Right lung (tissue), 5 donors: ENCODE data around the gene FMNL1. TPM values are rescaled to one million over a fixed set of nuclear protein-coding genes. Genes with fewer than 3 reads are reported as not detected.
A peak's percentile ranks its signal among the peaks of the same experiment; 100 is the strongest.

Experiments
- DNase-seq, 2 donors: peaks; one replicate each; pipeline ENCODE4 v3.0.0-alpha.2; 2013
- polyA plus RNA-seq, 5 donors: library from polyadenylated mRNA; unstranded; fragments of 120-200 nt; gene quantifications; one replicate each; pipeline versions ENCODE4 v1.2.1 to v1.2.3, GENCODE V29; 2013; ENCODE audit warnings: inconsistent platforms in 1 of 5, low replicate concordance in 1 of 5; ENCODE audit not compliant: insufficient read length in 5 of 5, insufficient read depth in 1 of 5

FMNL1 gene
- polyA plus RNA-seq, 5 donors = 5.3 to 8.2 (median 6.9) TPM

- DNase-seq = no peak
These were observed 34.7 kb downstream of the FMNL1 start for GRCh38 chr17:45256114-45256966.

DNA sequence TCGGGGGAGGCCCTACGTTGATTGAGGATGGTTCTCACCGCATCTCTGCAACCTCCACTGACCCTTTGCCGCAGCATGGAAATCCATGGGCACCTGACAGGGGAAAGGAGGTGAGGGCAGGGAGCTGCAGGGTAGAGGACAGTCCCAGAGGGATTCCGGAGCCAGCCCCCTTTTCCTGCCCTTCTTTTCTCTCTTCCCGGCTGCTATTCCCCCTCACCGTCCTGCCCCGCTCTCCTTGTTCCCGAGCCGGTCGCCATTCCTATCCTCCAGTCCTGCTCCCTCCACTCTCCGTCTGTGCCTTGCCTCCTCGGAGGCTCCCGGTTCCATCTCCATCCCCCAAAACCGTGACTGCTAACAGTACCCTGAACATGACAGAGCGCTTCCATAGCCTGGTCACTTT lies 35.4 kb downstream of the FMNL1 start:
- no peak for DNase-seq

- DNase-seq = no peak
These were observed 37.3 kb downstream of the FMNL1 start for GRCh38 chr17:45258981-45259380.

GRCh38 chr17:45260204-45260783 lies 38.6 kb downstream of the FMNL1 start:
- DNase-seq = no peak

GRCh38 chr17:45261577-45262515 lies 40.2 kb downstream of the FMNL1 start, which contains the start of gene SPATA32:
SPATA32 (minus strand) TSS chr17:45262094; CDS start chr17:45262016, 78 bp downstream.
- DNase-seq = peak in 1 of 2 donors; percentile 43

- DNase-seq = peak in 1 of 2 donors; percentile 45
These were observed 41.1 kb downstream of the FMNL1 start for GRCh38 chr17:45262516-45263476.

DNA sequence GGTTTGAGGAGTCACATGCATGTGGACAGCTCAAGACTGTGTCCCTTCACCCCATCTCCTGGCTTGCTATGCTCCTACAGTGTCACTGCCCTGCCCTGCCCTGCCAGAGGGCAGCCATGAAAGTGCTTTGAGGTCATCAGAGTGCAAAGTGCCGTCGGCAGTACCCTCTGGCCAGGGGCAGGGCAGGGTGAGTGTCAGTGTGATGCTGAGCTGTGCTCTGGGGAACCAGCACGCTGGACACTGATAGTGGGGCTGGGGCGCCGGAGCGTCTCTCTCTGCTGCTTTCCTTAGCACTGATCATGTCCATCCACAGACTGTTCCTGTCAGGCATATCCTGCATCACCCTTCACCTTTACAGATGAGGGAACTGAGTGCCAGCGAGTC lies 41.8 kb downstream of the FMNL1 start:
- DNase-seq = no peak

DNA sequence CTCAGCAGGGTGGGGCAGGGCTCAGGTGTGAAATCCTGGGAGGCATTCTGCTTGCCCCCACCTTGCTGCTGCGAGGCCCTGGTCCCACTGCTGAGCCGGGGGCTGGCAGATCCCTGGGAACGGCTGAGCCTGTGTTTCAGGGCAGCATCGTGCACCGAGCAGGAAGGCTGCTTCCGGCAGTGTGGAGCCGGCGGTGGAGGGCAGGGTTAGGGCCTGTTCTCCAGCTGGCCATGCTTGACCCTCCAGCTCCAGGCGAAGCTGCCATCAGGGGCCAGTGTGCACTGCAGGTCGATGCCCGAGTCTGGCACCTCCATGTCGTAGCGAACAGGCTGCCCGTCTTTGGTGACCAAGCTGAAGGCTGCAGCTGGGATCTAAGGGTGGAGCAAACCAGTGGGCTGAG lies 42.7 kb downstream of the FMNL1 start:
- DNase-seq = no peak

DNA sequence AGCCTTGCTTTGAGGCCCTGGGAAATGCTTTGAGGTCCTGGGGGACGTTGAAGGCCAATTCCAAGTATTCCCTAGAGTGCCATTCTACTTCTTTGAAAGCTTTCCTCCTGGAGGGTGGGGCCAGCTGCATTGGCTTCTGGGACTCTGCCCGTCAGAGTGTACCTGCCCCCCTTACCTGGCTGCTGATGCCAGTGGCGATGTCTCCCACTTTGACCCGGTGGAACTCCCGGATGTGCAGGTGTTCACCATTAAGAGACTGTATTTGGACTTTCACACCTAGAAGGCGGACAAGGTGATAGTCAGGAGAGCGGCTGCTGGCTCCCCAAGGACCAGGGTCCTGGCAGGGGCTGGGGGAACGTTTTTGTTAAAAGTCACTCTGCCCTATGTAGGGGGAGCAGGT lies 43.3 kb downstream of the FMNL1 start:
- DNase-seq = no peak

GRCh38 chr17:45265821-45266220 lies 44.1 kb downstream of the FMNL1 start:
- DNase-seq = no peak

- DNase-seq = no peak
These were observed 44.8 kb downstream of the FMNL1 start for GRCh38 chr17:45266372-45266926.

- DNase-seq = no peak
These were observed 45.9 kb downstream of the FMNL1 start for GRCh38 chr17:45267436-45268055.

- no peak for DNase-seq
These were observed 48.2 kb downstream of the FMNL1 start for GRCh38 chr17:45269912-45270311.

- DNase-seq = no peak
These were observed 49.2 kb downstream of the FMNL1 start for GRCh38 chr17:45270828-45271418.

DNA sequence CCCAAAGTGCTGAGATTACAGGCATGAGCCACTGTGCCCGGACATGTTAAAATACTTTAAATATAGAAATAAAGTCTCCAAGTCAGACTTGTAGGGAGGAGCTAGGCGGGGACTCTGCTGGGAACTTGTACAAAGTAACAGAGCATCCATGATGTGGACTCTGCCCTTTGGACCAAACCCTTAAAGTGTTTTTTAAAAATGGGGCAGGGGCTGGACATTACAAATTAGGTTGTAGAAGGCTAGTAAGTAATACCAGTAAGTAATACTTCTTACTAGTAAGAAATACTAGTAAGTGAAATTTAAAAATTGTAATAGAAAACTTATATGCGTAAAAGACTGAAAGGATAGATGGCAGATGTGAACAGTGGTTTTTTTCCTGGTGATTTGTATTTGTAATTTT lies 49.9 kb downstream of the FMNL1 start:
- no peak for DNase-seq

GRCh38 chr17:45273551-45273957 lies 51.9 kb downstream of the FMNL1 start:
- DNase-seq = no peak

DNA sequence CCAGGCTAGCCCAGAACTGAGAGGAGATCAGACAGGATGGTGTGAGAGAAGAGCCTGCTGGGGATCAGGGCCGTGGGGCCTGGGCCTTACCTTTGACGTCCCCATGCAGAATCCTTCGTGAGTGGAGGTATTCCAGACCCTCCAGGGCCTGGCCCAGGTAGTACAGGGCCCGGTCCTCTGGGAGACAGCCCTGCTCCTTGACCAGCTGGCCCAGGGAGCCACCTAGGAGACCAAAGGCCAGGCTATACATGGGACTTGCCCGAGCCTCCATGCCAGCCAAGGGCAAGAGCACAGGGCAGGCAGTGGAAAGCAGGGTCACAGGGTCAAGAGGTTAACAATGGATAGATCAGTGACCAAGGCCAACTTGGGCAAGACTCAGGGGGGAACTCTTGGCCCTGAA lies 52.3 kb downstream of the FMNL1 start:
- DNase-seq = no peak

DNA sequence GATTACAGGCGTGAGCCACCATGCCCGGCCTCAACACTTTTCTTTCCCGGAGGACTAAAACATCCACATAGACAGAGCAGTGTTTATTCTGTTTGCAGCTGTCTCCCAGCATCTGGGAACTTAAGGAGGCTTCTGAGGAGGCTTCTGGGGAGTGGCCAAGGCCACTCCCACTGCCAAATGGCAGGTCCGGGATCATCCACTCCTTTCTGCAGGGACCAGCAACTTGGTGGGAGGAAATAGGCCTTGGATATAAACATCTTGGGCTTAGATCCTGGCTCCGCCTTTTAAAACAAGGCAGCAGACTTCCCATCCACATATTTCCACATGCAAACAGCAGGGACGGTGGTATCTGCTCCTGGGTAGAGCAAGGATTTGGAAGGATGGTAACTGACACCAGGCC lies 54.3 kb downstream of the FMNL1 start:
- DNase-seq = no peak

- peak; percentile 83 to 87 for DNase-seq
These were observed 55.6 kb downstream of the FMNL1 start for GRCh38 chr17:45277216-45277849.
